HG03565 (cell line): ENCODE measurements around the gene ARID4B.
"Not testable (repeated sequence)": the region's sequence is repeated elsewhere in the genome, so short reads cannot be mapped to it uniquely, and the experiment has no call there.

Experiments
- ATAC-seq: cut with Tn5 transposase; IDR thresholded peaks from one replicate; pipeline ENCODE4 v1.9.1; 2021; ENCODE audit warnings: mild to moderate bottlenecking, moderate library complexity; ENCODE audit not compliant: unreplicated experiment

The ARID4B gene

GRCh38 chr1:235161685-235162327 lies 166.2 kb downstream of the ARID4B start:
- ATAC-seq, result no peak

- ATAC-seq, result peak; percentile 84
Observed at GRCh38 chr1:235160957-235161684, 166.9 kb downstream of the ARID4B start, which contains the start of gene RBM34. Gene RBM34, minus strand, starts transcription at chr1:235161250. Its CDS starts 24 bp downstream, at chr1:235161226.

GRCh38 chr1:235160383-235160956 lies 167.5 kb downstream of the ARID4B start:
- ATAC-seq, result peak; percentile 16

GRCh38 chr1:235159930-235160329 lies 168.0 kb downstream of the ARID4B start:
- ATAC-seq, result not testable (repeated sequence)

GRCh38 chr1:235159284-235159683 lies 168.7 kb downstream of the ARID4B start:
- ATAC-seq, result not testable (repeated sequence)

GRCh38 chr1:235158680-235159079 lies 169.3 kb downstream of the ARID4B start:
- ATAC-seq, result no peak

GRCh38 chr1:235157150-235157549 lies 170.8 kb downstream of the ARID4B start:
- no peak for ATAC-seq

GRCh38 chr1:235156740-235157139 lies 171.2 kb downstream of the ARID4B start:
- no peak for ATAC-seq

GRCh38 chr1:235156265-235156664 lies 171.7 kb downstream of the ARID4B start:
- ATAC-seq, result no peak

GRCh38 chr1:235152235-235152634 lies 175.7 kb downstream of the ARID4B start:
- ATAC-seq, result no peak

- ATAC-seq, result no peak
Observed at GRCh38 chr1:235151033-235151432, 176.9 kb downstream of the ARID4B start.

GRCh38 chr1:235149824-235150223 lies 178.2 kb downstream of the ARID4B start:
- no peak for ATAC-seq

GRCh38 chr1:235147269-235147668 lies 180.7 kb downstream of the ARID4B start:
- ATAC-seq, result peak; percentile 56

GRCh38 chr1:235145639-235146038 lies 182.3 kb downstream of the ARID4B start:
- no peak for ATAC-seq

GRCh38 chr1:235142991-235143390 lies 185.0 kb downstream of the ARID4B start:
- no peak for ATAC-seq

GRCh38 chr1:235139315-235139714 lies 188.7 kb downstream of the ARID4B start:
- no peak for ATAC-seq

GRCh38 chr1:235138821-235139220 lies 189.2 kb downstream of the ARID4B start:
- no peak for ATAC-seq

- no peak for ATAC-seq
Observed at GRCh38 chr1:235136111-235136510, 191.9 kb downstream of the ARID4B start.

- ATAC-seq, result no peak
Observed at GRCh38 chr1:235134171-235134570, 193.8 kb downstream of the ARID4B start.

- ATAC-seq, result no peak
Observed at GRCh38 chr1:235133086-235133485, 194.9 kb downstream of the ARID4B start.

GRCh38 chr1:235131961-235132360 lies 196.0 kb downstream of the ARID4B start:
- ATAC-seq, result no peak

- ATAC-seq, result no peak
Observed at GRCh38 chr1:235130766-235131270, 197.2 kb downstream of the ARID4B start.
